HG03558 (cell line): ENCODE results near the gene ERFL.
A peak's percentile ranks its signal among the peaks of the same experiment; 100 is the strongest.

ENCODE experiments used
- ATAC-seq: cut with Tn5 transposase; IDR thresholded peaks from one replicate; pipeline ENCODE4 v1.9.1; 2021; ENCODE audit warnings: moderate number of reproducible peaks; ENCODE audit not compliant: unreplicated experiment; ENCODE audit errors: extremely low read depth

The ERFL gene

DNA sequence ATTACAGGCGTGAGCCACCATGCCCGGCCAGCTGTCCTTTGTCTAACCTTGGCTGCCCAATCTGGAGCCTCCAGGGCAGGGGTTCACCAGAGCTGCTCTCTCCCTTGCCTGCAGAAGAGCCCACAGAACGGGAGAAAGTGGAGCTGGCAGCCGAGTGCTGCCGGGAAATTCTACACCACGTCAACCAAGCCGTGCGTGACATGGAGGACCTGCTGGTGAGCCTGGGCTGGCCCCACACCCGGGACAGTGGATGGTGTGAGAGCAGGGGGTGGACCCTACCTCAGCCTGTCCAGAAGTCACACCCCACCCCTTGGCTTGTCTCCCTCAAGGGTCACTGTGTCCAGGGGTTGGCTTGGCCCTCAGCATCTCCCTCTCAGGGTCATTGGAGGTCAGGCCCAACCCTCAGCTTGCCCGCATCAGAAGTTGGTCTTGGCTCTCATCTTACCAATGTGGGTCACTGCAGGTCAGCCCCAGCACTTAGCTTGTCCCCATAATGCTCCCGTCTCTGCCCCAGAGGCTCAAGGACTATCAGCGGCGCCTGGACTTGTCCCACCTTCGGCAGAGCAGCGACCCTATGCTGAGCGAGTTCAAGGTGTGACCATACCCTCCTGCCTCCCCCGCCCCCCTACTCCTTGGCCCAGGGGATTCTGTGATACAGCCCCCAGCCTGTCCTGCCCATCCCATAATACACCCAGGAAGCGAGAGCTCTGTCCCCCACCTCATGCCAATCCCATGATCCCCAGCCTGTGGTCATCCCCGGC, 24.9 kb downstream of the ERFL start:
- ATAC-seq: no peak

DNA sequence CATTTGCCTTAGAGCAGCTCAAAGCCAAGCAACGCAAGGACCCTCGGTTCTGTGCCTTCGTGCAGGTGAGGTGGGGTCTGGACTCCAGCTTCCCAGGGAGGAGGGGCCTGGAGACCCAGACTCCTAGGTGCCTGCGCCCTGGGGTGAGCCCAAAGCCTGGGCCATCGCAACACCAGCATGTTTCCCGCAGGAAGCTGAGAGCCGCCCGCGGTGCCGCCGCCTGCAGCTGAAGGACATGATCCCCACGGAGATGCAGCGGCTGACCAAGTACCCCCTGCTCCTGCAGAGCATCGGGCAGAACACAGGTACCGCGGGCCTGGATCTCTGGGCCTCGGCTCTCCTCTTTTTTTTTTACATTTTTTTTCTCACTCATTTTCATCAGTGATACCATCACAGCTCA, 25.7 kb downstream of the ERFL start:
- no peak for ATAC-seq

DNA sequence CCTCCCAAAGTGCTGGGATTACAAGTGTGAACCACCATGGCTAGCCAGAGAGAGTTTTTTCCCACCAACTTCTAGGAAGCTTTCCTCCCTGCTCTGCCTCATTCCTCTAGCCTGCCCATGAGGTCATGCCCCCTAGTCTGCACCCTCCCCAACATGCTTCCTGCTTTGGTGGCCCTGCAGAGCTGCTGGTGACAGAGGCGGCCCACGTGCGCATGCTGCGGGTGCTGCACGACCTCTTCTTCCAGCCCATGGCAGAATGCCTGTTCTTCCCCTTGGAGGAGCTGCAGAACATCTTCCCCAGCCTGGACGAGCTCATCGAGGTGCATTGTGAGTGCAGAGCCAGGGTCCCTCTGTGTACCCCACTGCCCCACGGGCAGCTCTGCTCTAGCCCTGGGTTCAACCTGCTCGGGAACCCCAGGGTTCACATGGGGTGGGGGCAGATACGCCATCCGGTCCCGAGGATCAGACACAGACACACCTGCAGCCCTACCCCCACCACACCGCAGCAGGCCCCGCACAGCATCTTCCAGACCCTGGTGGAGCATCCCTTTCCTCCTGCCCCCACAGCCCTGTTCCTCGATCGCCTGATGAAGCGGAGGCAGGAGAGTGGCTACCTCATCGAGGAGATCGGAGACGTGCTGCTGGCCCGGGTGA, 26.4 kb downstream of the ERFL start:
- ATAC-seq: no peak

DNA sequence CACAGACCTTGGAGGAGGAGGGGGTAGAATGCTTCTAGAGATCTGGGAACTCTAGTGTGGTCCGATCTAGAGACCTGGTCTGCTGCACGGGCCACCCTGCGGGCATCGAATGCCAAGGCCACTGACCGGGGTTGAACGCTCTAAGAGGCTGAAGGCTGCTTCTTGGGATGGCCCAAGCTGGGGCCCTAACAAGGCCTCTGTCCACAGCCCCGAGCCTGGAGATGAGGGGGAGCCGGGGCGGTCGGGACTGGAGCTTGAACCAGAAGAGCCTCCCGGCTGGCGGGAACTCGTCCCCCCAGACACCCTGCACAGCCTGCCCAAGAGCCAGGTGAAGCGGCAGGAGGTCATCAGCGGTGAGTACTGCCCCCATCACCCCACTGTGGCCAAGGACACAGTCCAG, 30.0 kb downstream of the ERFL start:
- no peak for ATAC-seq

GRCh38 chr19:41897820-41898219, 30.4 kb downstream of the ERFL start:
- ATAC-seq: no peak

GRCh38 chr19:41897181-41897580, 31.1 kb downstream of the ERFL start:
- no peak for ATAC-seq

DNA sequence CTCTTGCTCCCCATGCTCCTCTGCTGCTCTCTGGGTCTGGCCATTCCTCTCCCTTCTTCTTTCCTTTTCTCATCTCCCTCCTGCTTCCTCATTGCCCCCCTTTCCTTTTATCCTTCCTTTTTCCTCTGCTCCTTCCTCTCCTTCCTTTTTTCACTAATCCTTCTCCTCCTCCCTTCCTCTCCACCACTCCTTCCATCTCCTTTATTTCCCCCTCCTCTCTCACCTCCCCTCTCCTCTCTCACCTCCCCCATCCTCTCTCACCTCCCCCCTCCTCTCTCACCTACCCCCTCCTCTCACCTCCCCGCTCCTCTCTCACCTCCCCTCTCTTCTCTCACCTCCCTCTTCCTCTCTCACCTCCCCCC, 31.7 kb downstream of the ERFL start:
- ATAC-seq: no peak

DNA sequence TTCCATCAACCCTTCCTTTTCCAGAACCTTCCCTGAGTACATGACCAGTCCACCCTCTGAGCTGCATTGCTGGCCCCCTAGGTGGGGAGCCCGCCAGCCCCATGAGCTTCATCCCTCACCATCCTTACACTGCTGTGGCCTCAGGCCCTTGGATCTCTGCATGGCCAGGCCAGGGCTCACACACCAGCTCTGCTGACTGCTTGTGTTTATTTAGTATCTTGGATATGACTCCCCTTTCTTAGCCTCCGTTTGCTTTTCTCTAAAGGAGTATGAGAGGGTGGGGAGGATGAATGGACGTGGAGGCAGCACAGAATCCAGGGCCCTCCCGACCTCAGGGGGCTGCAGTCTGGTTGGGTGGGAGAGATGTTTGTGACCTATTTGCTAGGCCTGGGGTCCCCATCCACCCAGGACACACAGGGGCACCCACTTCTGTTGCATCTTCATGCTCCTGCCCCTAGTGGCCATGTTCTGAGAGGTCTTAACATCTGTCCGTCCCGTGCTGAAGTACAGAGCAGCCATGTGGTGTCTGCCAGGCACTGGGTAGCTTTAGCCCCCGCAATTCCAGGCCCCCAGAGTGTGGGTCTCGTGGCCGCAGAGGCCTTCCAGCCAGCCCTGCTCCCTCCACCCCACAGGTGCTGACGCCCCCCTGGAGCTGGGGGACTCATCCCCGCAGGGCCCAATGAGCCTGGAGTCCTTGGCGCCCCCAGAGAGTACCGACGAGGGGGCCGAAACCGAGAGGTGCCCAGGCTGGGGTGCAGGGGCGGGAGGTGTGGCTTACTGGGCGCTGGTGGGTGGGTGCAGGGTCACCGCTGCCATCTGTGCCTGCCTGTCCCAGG, 32.3 kb downstream of the ERFL start:
- ATAC-seq: no peak

GRCh38 chr19:41894350-41894749, 33.9 kb downstream of the ERFL start:
- no peak for ATAC-seq

GRCh38 chr19:41893899-41894298, 34.4 kb downstream of the ERFL start:
- ATAC-seq: no peak

DNA sequence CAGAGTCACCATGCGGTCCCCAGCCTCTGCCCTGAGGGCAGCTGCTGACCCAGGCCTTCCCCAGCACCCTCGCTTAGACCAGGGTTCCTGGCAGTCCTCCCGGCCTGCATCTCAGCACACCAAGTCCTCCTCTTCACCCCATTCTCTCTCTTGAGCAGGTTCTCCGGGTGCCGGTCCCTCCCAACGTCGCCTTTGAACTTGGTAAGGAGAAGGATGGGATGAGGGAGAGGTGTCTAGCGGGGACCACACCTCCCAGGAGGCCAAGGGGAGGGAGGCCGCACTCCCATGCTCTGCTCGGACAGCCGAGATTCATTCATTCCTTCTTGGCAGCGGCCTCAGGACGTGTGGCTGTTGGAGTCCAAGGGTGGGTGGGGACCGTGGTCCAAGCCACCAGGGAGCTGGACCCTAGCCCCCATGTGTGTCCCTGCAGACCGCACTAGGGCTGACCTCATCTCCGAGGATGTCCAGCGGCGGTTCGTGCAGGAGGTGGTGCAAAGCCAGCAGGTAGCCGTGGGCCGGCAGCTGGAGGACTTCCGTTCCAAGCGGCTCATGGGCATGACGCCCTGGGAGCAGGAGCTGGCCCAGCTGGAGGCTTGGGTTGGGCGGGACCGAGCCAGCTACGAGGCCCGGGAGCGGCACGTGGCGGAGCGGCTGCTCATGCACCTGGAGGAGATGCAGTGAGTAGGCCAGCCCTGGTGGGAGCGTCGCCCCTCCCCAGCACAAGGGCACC, 35.9 kb downstream of the ERFL start:
- no peak for ATAC-seq

GRCh38 chr19:41890936-41891335, 37.3 kb downstream of the ERFL start:
- no peak for ATAC-seq

- no peak for ATAC-seq
Observed at GRCh38 chr19:41889896-41890295, 38.4 kb downstream of the ERFL start.

DNA sequence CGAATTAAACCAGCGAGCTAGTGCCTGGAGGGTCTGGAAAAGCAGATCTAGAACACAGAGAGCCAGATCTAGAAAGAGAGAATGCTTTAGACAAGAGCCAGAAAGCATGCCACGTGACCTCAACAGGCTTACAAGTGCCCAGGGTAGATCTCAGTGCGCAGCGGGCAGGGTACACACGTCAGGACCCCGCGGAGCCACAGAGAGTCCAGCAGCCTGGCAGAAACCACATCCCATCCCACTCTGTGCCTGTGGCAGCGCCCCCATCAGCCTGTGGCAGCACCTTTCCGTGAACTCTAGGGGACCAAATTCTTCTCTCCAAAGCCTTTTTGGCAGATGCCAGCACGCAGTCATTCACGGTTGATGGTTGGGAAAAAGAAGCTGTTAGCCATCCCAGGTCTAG, 39.3 kb downstream of the ERFL start:
- ATAC-seq: no peak

DNA sequence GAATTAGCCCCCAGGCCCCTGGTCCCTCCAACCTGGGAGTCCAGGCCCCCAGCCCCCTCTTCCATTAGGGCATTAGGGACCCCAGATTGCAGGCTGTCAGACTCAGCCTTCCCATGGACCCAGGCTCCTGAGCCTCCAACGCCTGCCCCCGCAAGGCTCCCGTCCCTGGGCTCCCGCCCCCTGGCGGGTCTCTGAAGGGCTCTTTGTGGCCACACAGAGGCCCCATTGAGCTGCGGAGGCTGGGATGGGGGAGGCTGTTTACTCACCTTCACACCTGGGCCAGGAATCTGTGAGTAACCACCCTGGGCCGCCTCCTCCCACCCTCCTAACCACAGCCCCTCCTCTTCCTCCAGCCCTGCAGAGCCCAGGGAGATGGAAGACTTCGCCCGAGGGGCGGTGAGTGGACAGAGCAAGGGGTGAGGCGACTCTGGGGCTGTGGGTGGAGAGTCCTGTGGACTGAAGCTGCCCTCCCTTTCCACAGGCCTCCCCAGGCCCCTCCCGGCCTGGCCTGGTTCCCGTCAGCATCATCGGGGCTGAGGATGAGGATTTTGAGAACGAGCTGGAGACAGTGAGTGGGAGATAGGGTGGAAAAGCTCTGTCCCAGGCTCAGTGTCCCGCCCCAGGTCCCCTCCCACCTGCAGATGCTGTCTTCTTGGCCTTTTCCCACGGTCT, 40.4 kb downstream of the ERFL start:
- no peak for ATAC-seq

GRCh38 chr19:41886761-41887710, 41.2 kb downstream of the ERFL start:
- no peak for ATAC-seq

DNA sequence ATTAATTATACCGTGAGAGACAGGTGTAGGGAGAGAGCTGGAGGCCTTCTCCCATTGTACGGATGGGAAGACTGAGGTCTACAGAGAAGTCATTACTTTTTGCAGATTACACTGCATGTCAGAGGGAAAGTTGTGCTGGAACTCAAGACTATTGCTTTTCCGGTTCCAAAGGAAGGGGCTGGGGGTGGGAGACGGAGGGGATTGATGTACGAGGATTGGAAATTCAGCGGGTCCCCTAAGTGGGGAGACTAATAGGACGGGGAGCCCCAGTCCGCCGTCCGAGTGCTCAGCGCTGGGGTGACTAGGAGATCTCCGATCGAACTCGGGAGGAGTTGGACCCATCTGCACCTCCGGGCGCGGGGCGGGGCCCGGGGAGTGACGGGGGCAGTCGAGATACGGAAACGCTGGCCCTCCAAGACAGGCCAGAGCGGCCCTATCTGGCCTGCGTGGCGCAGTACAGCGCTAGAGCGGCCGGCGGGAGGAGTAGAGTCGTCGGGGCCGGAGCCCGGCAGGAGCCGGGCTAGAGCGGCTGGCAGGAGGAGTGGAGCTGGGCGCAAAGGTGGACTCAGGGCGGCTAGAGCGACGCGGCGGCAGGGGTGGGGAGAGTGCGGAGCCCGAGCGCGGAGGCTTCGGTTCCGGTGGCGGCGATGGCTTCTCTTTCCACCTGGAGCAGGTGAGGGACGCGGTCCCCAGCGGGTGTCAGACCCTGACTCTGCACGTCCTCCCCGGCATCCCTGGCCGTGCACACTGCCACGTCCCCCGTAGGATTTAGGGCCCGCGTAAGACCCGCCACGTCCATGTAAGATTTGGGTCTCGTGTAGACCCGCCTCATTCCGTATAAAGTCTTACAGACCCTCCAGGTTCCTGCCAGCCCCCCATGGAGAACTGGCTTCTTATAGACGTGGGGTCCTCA, 44.2 kb downstream of the ERFL start:
- peak; percentile 57 for ATAC-seq

GRCh38 chr19:41883463-41883820, 44.8 kb downstream of the ERFL start:
- ATAC-seq: no peak
